ENCODE measurements around the gene SQSTM1. TPM values are rescaled to one million over a fixed set of nuclear protein-coding genes. Genes with fewer than 3 reads are reported as not detected.
A peak's percentile ranks its signal among the peaks of the same experiment; 100 is the strongest.

SQSTM1 gene
- total and polyA plus RNA-seq, 9 of the 15 experiments (the other 6 are each of a cell fraction or from before 2014, with no cell fraction given) = 5.6 to 148 (median 64.0) TPM

GRCh38 chr5:179824745-179825112 lies 4.0 kb downstream of the SQSTM1 start:
- intact Hi-C loops (cut with micrococcal nuclease) = loop anchor here (5.0 kb wide), 2 partner anchors 33 to 202 kb away; partner anchors contain the start of genes HNRNPH1 and MRNIP
- CTCF ChIA-PET (ENCODE audit: low intra/inter-chr PET ratio) = no interaction called here
- peaks cover 30% of the 10 kb centered on the region for H4K20me1 ChIP-seq (replicated peaks; ENCODE audit: control insufficient read depth, insufficient read depth, low read length)

More at GRCh38 chr5:179824745-179825112, 4.0 kb downstream of the SQSTM1 start:
- FAIRE-seq (no peak), ATAC-seq (no peak), DNase-seq (ENCODE audit: extremely low read depth in 1 of 4, low spot score in 3 of 4) (peak in 1 of 4 experiments; percentile 12)
- BruUV-seq (replicated peaks) = no TSS peak
- in situ Hi-C loops (cut with MboI) = no loop called here
- Histone ChIP-seq H3K4me1 (replicated peaks in 1 of 2; ENCODE audit: control insufficient read depth in 2 of 2, insufficient read depth in 2 of 2, low read length in 2 of 2) (peaks cover 20 to 44% of the 10 kb centered on the region in 2 experiments), H3K36me3 (ENCODE audit: control insufficient read depth, insufficient read depth, low read length) (peaks cover 81% of the 10 kb centered on the region; the same call in 2 of the 3 replicates), H3K4me2 (ENCODE audit: insufficient read depth, low read length) (no peak overlapping the region), H3K9ac (ENCODE audit: insufficient read depth in 1 of 2, low read depth in 2 of 2, low read length in 2 of 2) (no peak overlapping the region), H3K79me2 (ENCODE audit: control insufficient read depth, insufficient read depth, low read length) (peaks cover 51% of the 10 kb centered on the region), H3K27ac (ENCODE audit: extremely low read depth, low read depth, low read length) (no peak overlapping the region), H2AFZ (ENCODE audit: low read depth, low read length) (no peak overlapping the region), H3K9me1 (ENCODE audit: control insufficient read depth, insufficient read depth, low read length) (peaks cover 18% of the 10 kb centered on the region), H3K4me3 (no peak overlapping the region), H3K27me3 (ENCODE audit: control insufficient read depth in 2 of 2, insufficient read depth in 2 of 2, low read length in 2 of 2) (no peaks in the 10 kb centered on the region), H3K9me3 (replicated peaks; ENCODE audit: control insufficient read depth, insufficient read depth, low read depth, low read length) (no peaks in the 10 kb centered on the region)
- POLR2A ChIA-PET = no interaction called here
- TF ChIP-seq KLF10 (CRISPR knock-in tag; IDR thresholded peaks at IDR 0.05) (no peak), MED1 (CRISPR knock-in tag; IDR thresholded peaks at IDR 0.05; ENCODE audit: borderline replicate concordance) (no peak), ELF2 (CRISPR knock-in tag; IDR thresholded peaks at IDR 0.05) (0 out of 2 replicates have a peak, but pooled peaks have one; percentile 18), MTA1 (IDR thresholded peaks at IDR 0.05; ENCODE audit: borderline replicate concordance) (no peak), UBTF (IDR thresholded peaks at IDR 0.05; ENCODE audit: borderline replicate concordance in 1 of 2, low read depth in 2 of 2, low read length in 2 of 2) (no peak), EGR1 (conservative IDR thresholded peaks at IDR 0.05) (no peak), ILK (tag; IDR thresholded peaks at IDR 0.05; ENCODE audit: borderline replicate concordance, low read depth) (no peak), ADNP (tag; IDR thresholded peaks at IDR 0.05) (no peak), STAG1 (CRISPR knock-in tag; IDR thresholded peaks at IDR 0.05; ENCODE audit: borderline replicate concordance) (no peak), SRF (CRISPR knock-in tag; IDR thresholded peaks at IDR 0.05) (no peak), POLR2AphosphoS5 (IDR thresholded peaks at IDR 0.05; ENCODE audit: control insufficient read depth, insufficient read depth, low read depth, low read length) (peak; percentile 6; the same call in 1 of the 2 replicates), KDM5B (IDR thresholded peaks at IDR 0.05; ENCODE audit: insufficient replicate concordance, low read depth, low read length) (peak; percentile 1)
- 95% methylated on average over 3 of the region's 3 CpGs for WGBS (ENCODE audit: insufficient coverage, low coverage, missing lambda C conversion rate)

Data from K562 (cell line).